ENCODE data around the gene SALL1. TPM values are rescaled to one million over a fixed set of nuclear protein-coding genes. Genes with fewer than 3 reads are reported as not detected.

The SALL1 gene
- polyA plus RNA-seq, 1 experiment = 9.9 TPM

- Histone ChIP-seq H3K27me3 (ENCODE audit: control insufficient read depth, insufficient read depth, low read length) (no peaks in the 10 kb centered on the region), H3K9me3 (ENCODE audit: control insufficient read depth, insufficient read depth, low read length) (no peaks in the 10 kb centered on the region), H3K27ac (ENCODE audit: low read depth, low read length) (no peak overlapping the region), H3K4me3 (ENCODE audit: low read depth, low read length) (no peak overlapping the region)
- ChIA-PET CTCF (no interaction called here), POLR2A (no interaction called here)
- TF ChIP-seq CTCF (IDR thresholded peaks at IDR 0.05; ENCODE audit: low read depth, low read length) = no peak
- DNase-seq (ENCODE audit: low read depth, low spot score) = no peak
Measured at GRCh38 chr16:51097729-51098128, 53.3 kb downstream of the SALL1 start.

GRCh38 chr16:51095890-51096626, 55.0 kb downstream of the SALL1 start:
- ChIA-PET POLR2A (no interaction called here), CTCF (no interaction called here)
- Histone ChIP-seq H3K9me3 (ENCODE audit: control insufficient read depth, insufficient read depth, low read length) (no peaks in the 10 kb centered on the region), H3K4me3 (ENCODE audit: low read depth, low read length) (no peak overlapping the region), H3K27ac (ENCODE audit: low read depth, low read length) (no peak overlapping the region), H3K27me3 (ENCODE audit: control insufficient read depth, insufficient read depth, low read length) (no peaks in the 10 kb centered on the region)
- TF ChIP-seq CTCF (IDR thresholded peaks at IDR 0.05; ENCODE audit: low read depth, low read length) = no peak
- no peak for DNase-seq (ENCODE audit: low read depth, low spot score)

GRCh38 chr16:51095084-51095881, 55.8 kb downstream of the SALL1 start:
- no peak overlapping the region for H3K4me3 ChIP-seq (ENCODE audit: low read depth, low read length)
- DNase-seq (ENCODE audit: low read depth, low spot score) = no peak
- H3K27me3 ChIP-seq (ENCODE audit: control insufficient read depth, insufficient read depth, low read length) = no peaks in the 10 kb centered on the region
- POLR2A ChIA-PET = no interaction called here
- CTCF ChIA-PET = no interaction called here
- TF ChIP-seq CTCF (IDR thresholded peaks at IDR 0.05; ENCODE audit: low read depth, low read length) = no peak
- H3K9me3 ChIP-seq (ENCODE audit: control insufficient read depth, insufficient read depth, low read length) = no peaks in the 10 kb centered on the region
- H3K27ac ChIP-seq (ENCODE audit: low read depth, low read length) = no peak overlapping the region

GRCh38 chr16:51093726-51094280, 57.3 kb downstream of the SALL1 start:
- no peak overlapping the region for H3K4me3 ChIP-seq (ENCODE audit: low read depth, low read length)
- POLR2A ChIA-PET = no interaction called here
- H3K9me3 ChIP-seq (ENCODE audit: control insufficient read depth, insufficient read depth, low read length) = no peaks in the 10 kb centered on the region
- no peak for TF ChIP-seq CTCF (IDR thresholded peaks at IDR 0.05; ENCODE audit: low read depth, low read length)
- CTCF ChIA-PET = no interaction called here
- no peak overlapping the region for H3K27ac ChIP-seq (ENCODE audit: low read depth, low read length)
- no peak for DNase-seq (ENCODE audit: low read depth, low spot score)
- H3K27me3 ChIP-seq (ENCODE audit: control insufficient read depth, insufficient read depth, low read length) = no peaks in the 10 kb centered on the region
